ENCODE results near the gene VAV1. TPM values are rescaled to one million over a fixed set of nuclear protein-coding genes. Genes with fewer than 3 reads are reported as not detected.
"Not testable (repeated sequence)": the region's sequence is repeated elsewhere in the genome, so short reads cannot be mapped to it uniquely, and the experiment has no call there.

VAV1 gene
- total and polyA plus RNA-seq, 9 of the 15 experiments (the other 6 are each of a cell fraction or from before 2014, with no cell fraction given): 0.46 to 20.1 (median 11.1) TPM

GRCh38 chr19:6745965-6746364, 26.5 kb upstream of the VAV1 start:
- peaks cover 97% of the 10 kb centered on the region; the same call in 2 of the 3 replicates for H3K36me3 ChIP-seq (ENCODE audit: control insufficient read depth, insufficient read depth, low read length)
- CTCF ChIA-PET (ENCODE audit: low intra/inter-chr PET ratio): no interaction called here
- no peak overlapping the region for H3K4me2 ChIP-seq (ENCODE audit: insufficient read depth, low read length)
- BruUV-seq (replicated peaks): no TSS peak
- H3K9me1 ChIP-seq (ENCODE audit: control insufficient read depth, insufficient read depth, low read length): no peaks in the 10 kb centered on the region
- in situ Hi-C loops (cut with MboI) (no loop called here), intact Hi-C loops (cut with micrococcal nuclease) (no loop called here)
- POLR2A ChIA-PET: interaction anchor here (0.5 to 1.3 kb wide), 2 partner anchors 9 to 1466 kb away, joined by 3 to 7 read pairs; partner anchors contain the start of gene GPR108
- H2AFZ ChIP-seq (ENCODE audit: low read depth, low read length): no peak overlapping the region
- no peaks in the 10 kb centered on the region for H3K9me3 ChIP-seq (replicated peaks; ENCODE audit: control insufficient read depth, insufficient read depth, low read depth, low read length)
- no peak overlapping the region for H3K4me3 ChIP-seq
- DNase-seq (ENCODE audit: extremely low read depth in 1 of 4, low spot score in 3 of 4) (no peak), FAIRE-seq (no peak), ATAC-seq (no peak)
- peaks cover 8% of the 10 kb centered on the region for H3K79me2 ChIP-seq (ENCODE audit: control insufficient read depth, insufficient read depth, low read length)
- peak overlapping the region in 1 of 2 experiments; percentile 13; a peak in 1 of 4 replicates for H3K9ac ChIP-seq (ENCODE audit: insufficient read depth in 1 of 2, low read depth in 2 of 2, low read length in 2 of 2)
- H3K27ac ChIP-seq (ENCODE audit: extremely low read depth, low read depth, low read length): no peak overlapping the region
- H3K27me3 ChIP-seq (ENCODE audit: control insufficient read depth in 2 of 2, insufficient read depth in 2 of 2, low read length in 2 of 2): no peaks in the 10 kb centered on the region
- no peaks in the 10 kb centered on the region; the same call in 1 of the 2 replicates for H4K20me1 ChIP-seq (replicated peaks; ENCODE audit: control insufficient read depth, insufficient read depth, low read length)
- peaks cover 5 to 31% of the 10 kb centered on the region in 2 experiments; a peak in 4 of 5 replicates for H3K4me1 ChIP-seq (replicated peaks in 1 of 2; ENCODE audit: control insufficient read depth in 2 of 2, insufficient read depth in 2 of 2, low read length in 2 of 2)
- 95% methylated on average over 13 of the region's 24 CpGs for WGBS (ENCODE audit: insufficient coverage, low coverage, missing lambda C conversion rate)
- TF ChIP-seq ZNF165 (CRISPR knock-in tag; IDR thresholded peaks at IDR 0.05; ENCODE audit: borderline replicate concordance) (no peak), TAF15 (IDR thresholded peaks at IDR 0.05; ENCODE audit: low read depth, low read length) (no peak), HDAC1 (IDR thresholded peaks at IDR 0.05) (no peak), POLR2G (IDR thresholded peaks at IDR 0.05; ENCODE audit: low read depth, low read length) (peak; percentile 49), ATF3 (IDR thresholded peaks at IDR 0.05) (no peak), ATF3 (CRISPR knock-in tag; conservative IDR thresholded peaks at IDR 0.05) (no peak), CREM (IDR thresholded peaks at IDR 0.05; ENCODE audit: low read depth) (no peak), IFI16 (CRISPR knock-in tag; IDR thresholded peaks at IDR 0.05) (no peak), RBM25 (IDR thresholded peaks at IDR 0.05; ENCODE audit: low read depth, low read length, severe bottlenecking) (no peak), RBFOX2 (IDR thresholded peaks at IDR 0.05; ENCODE audit: low read depth, low read length) (peak; percentile 57)

GRCh38 chr19:6748543-6748942, 24.0 kb upstream of the VAV1 start:
- BruUV-seq (replicated peaks); CTCF ChIA-PET (ENCODE audit: low intra/inter-chr PET ratio): not testable (repeated sequence)

More at GRCh38 chr19:6748543-6748942, 24.0 kb upstream of the VAV1 start:
- DNase-seq (ENCODE audit: extremely low read depth in 1 of 4, low spot score in 3 of 4); H3K9ac ChIP-seq (ENCODE audit: insufficient read depth in 1 of 2, low read depth in 2 of 2, low read length in 2 of 2); ATAC-seq; H3K79me2 ChIP-seq (ENCODE audit: control insufficient read depth, insufficient read depth, low read length); intact Hi-C loops (cut with micrococcal nuclease); H2AFZ ChIP-seq (ENCODE audit: low read depth, low read length); FAIRE-seq; H3K9me1 ChIP-seq (ENCODE audit: control insufficient read depth, insufficient read depth, low read length); H4K20me1 ChIP-seq (replicated peaks; ENCODE audit: control insufficient read depth, insufficient read depth, low read length); H3K27ac ChIP-seq (ENCODE audit: extremely low read depth, low read depth, low read length); in situ Hi-C loops (cut with MboI); H3K9me3 ChIP-seq (replicated peaks; ENCODE audit: control insufficient read depth, insufficient read depth, low read depth, low read length); H3K4me2 ChIP-seq (ENCODE audit: insufficient read depth, low read length); H3K4me3 ChIP-seq; H3K27me3 ChIP-seq (ENCODE audit: control insufficient read depth in 2 of 2, insufficient read depth in 2 of 2, low read length in 2 of 2): not testable (repeated sequence)
- POLR2A ChIA-PET: interaction anchor here (1.0 kb wide), 1 partner anchor 13 kb away, joined by 4 read pairs; no protein-coding TSS in a partner anchor
- H3K4me1 ChIP-seq (replicated peaks in 1 of 2; ENCODE audit: control insufficient read depth in 2 of 2, insufficient read depth in 2 of 2, low read length in 2 of 2): peaks cover 0 to 32% of the 10 kb centered on the region in 2 experiments; a peak in 3 of 5 replicates
- peaks cover 87% of the 10 kb centered on the region; the same call in 2 of the 3 replicates for H3K36me3 ChIP-seq (ENCODE audit: control insufficient read depth, insufficient read depth, low read length)
- WGBS (ENCODE audit: insufficient coverage, low coverage, missing lambda C conversion rate): 86% methylated on average over 7 of the region's 10 CpGs

Measured in K562 (cell line).